B cell (primary cell): ENCODE measurements around the gene SLC22A15. TPM values are rescaled to one million over a fixed set of nuclear protein-coding genes. Genes with fewer than 3 reads are reported as not detected.

Source experiments
- ATAC-seq: fragments of 200-7000 bp; cut with Tn5 transposase; one replicate; pipeline ENCODE4 v1.10.0; 2021; ENCODE audit warnings: low read depth, mild to moderate bottlenecking, moderate number of reproducible peaks, moderate library complexity
- CTCF ChIA-PET: fragments of 350-600 bp; sonication (Branson Sonifier 250); formaldehyde crosslinking; loops from one replicate; lab custom pipeline; 2021; ENCODE audit warnings: antibody characterized with exemption, inconsistent platforms; lab: Charles Lee
- POLR2A ChIA-PET: fragments of 350-600 bp; sonication (Branson Sonifier 250); formaldehyde crosslinking; loops from one replicate; lab custom pipeline; 2021; ENCODE audit warnings: antibody characterized with exemption; lab: Charles Lee
- DNase-seq: peaks from one replicate; pipeline ENCODE4 v3.0.0; 2013
- H2AFZ ChIP-seq: 2 replicates; pipeline ENCODE4 v1.6.1; 2012; ENCODE audit warnings: mild to moderate bottlenecking, low read depth, low read length; ENCODE audit not compliant: insufficient read depth, poor library complexity, severe bottlenecking
- H3K27ac ChIP-seq, 2 donors: 1 replicate in 1 of 2; 2 replicates in 1 of 2; pipeline ENCODE4 v1.5.1; 2012 to 2013; ENCODE audit warnings: low read length in 2 of 2, mild to moderate bottlenecking in 2 of 2, moderate library complexity in 1 of 2
- H3K27me3 ChIP-seq, 4 experiments: fragments of 200-600 bp in 1 of 4; sonication (generic) in 1 of 4; replicated peaks in 1 of 4; 1 replicate in 2 of 4; 2 replicates in 2 of 4; pipeline versions ENCODE4 v1.6.1 to v1.7.0; 2013 to 2016; ENCODE audit warnings: low read length in 3 of 4, mild to moderate bottlenecking in 2 of 4, mixed read lengths in 1 of 4, moderate library complexity in 1 of 4; ENCODE audit not compliant: insufficient read depth in 4 of 4, control insufficient read depth in 3 of 4; ENCODE audit errors: control extremely low read depth in 1 of 4
- H3K36me3 ChIP-seq, 2 experiments: replicated peaks in 1 of 2; 1 replicate in 1 of 2; 2 replicates in 1 of 2; pipeline versions ENCODE4 v1.6.1 to v1.7.1; 2013; ENCODE audit warnings: low read length in 1 of 2; ENCODE audit not compliant: insufficient read depth in 2 of 2, control insufficient read depth in 1 of 2; ENCODE audit errors: control extremely low read depth in 1 of 2, extremely low read depth in 1 of 2
- H3K4me1 ChIP-seq, 2 donors: fragments of 200-600 bp in 1 of 2; sonication (generic) in 1 of 2; 1 replicate in 1 of 2; 2 replicates in 1 of 2; pipeline versions ENCODE4 v1.5.1 to v1.6.1; 2013 to 2017; ENCODE audit warnings: low read length in 2 of 2; ENCODE audit not compliant: control insufficient read depth in 2 of 2, insufficient read depth in 2 of 2
- H3K4me2 ChIP-seq: replicated peaks from 2 replicates; pipeline ENCODE3; 2012; ENCODE audit warnings: mild to moderate bottlenecking, low read depth, low read length; ENCODE audit not compliant: poor library complexity, severe bottlenecking
- H3K4me3 ChIP-seq, 5 experiments: fragments of 200-600 bp in 1 of 5; sonication (generic) in 1 of 5; 1 replicate in 3 of 5; 2 replicates in 2 of 5; pipeline versions ENCODE4 v1.5.1 to v1.7.0; 2011 to 2016; ENCODE audit warnings: low read length in 4 of 5, mild to moderate bottlenecking in 4 of 5, low read depth in 2 of 5, control low read depth in 1 of 5, moderate library complexity in 1 of 5; ENCODE audit not compliant: insufficient read depth in 1 of 5; ENCODE audit errors: control extremely low read depth in 1 of 5, extremely low read depth in 1 of 5
- H3K79me2 ChIP-seq: fragments of 200-600 bp; sonication (generic); one replicate; pipeline ENCODE4 v1.6.0; 2016; ENCODE audit warnings: low read length; ENCODE audit not compliant: control insufficient read depth, insufficient read depth
- H3K9ac ChIP-seq: fragments of 200-600 bp; sonication (generic); 2 replicates; pipeline ENCODE4 v1.6.1; 2017; ENCODE audit warnings: mild to moderate bottlenecking, low read length, moderate library complexity
- H3K9me3 ChIP-seq, 3 donors: one replicate each; pipeline versions ENCODE4 v1.6.1 to v1.7.1; 2013; ENCODE audit warnings: low read length in 2 of 3; ENCODE audit not compliant: control insufficient read depth in 2 of 3, insufficient read depth in 1 of 3; ENCODE audit errors: control extremely low read depth in 1 of 3
- H4K20me1 ChIP-seq: 2 replicates; pipeline ENCODE4 v1.6.0; 2012; ENCODE audit warnings: mild to moderate bottlenecking, low read length; ENCODE audit not compliant: insufficient read depth, control insufficient read depth, poor library complexity, severe bottlenecking
- H3K27ac Mint-ChIP-seq: one replicate; pipeline ENCODE4 v1.8.0; 2021; ENCODE audit warnings: mixed read lengths
- H3K27me3 Mint-ChIP-seq: one replicate; pipeline ENCODE4 v1.8.0; 2021; ENCODE audit warnings: mixed read lengths
- H3K4me1 Mint-ChIP-seq: one replicate; pipeline ENCODE4 v1.8.0; 2021; ENCODE audit warnings: mixed read lengths
- H3K4me3 Mint-ChIP-seq: one replicate; pipeline ENCODE4 v1.8.0; 2021; ENCODE audit warnings: mixed read lengths
- H3K9me3 Mint-ChIP-seq: one replicate; pipeline ENCODE4 v1.8.0; 2022; ENCODE audit warnings: mixed read lengths; ENCODE audit not compliant: insufficient read depth
- CTCF ChIP-seq: fragments of 200-600 bp; IDR thresholded peaks from one replicate; pipeline ENCODE4 v1.8.0; 2022; ENCODE audit warnings: antibody characterized with exemption, mild to moderate bottlenecking
- EZH2 ChIP-seq: IDR thresholded peaks from 2 replicates; pipeline ENCODE4 v1.6.1; 2012; ENCODE audit warnings: borderline replicate concordance, low read depth, mild to moderate bottlenecking, moderate library complexity, low read length; ENCODE audit not compliant: insufficient read depth, poor library complexity, severe bottlenecking
- WGBS: methylation state at CpG from one replicate; pipeline ENCODE4 v1.1.5; 2013; ENCODE audit warnings: missing lambda C conversion rate; ENCODE audit not compliant: insufficient coverage; 5-methylcytosine and 5-hydroxymethylcytosine counted together
- intact Hi-C: fragments of 100-400 bp; cut with micrococcal nuclease; formaldehyde crosslinking; loops from one replicate; pipeline ENCODE4 v1.10.0; 2022
- polyA plus RNA-seq: library from polyadenylated mRNA; depleted of rRNA; stranded (reverse); fragments of >200 nt; gene quantifications from 2 replicates; pipeline ENCODE4 v1.2.3, GENCODE V29; 2012
- total RNA-seq, 2 donors: library from RNA; stranded (reverse); fragments of 120-200 nt in 1 of 2; gene quantifications; 1 replicate in 1 of 2; 2 replicates in 1 of 2; pipeline versions ENCODE4 v1.2.3 to v1.2.4, GENCODE V29; 2013 to 2022

Gene SLC22A15
- total and polyA plus RNA-seq, 2 donors (not counting 1 experiment from before 2014, with no cell fraction given), result 3.9 to 7.5 TPM

GRCh38 chr1:116113615-116114014 is 137.3 kb downstream of the SLC22A15 start:
- H3K9ac ChIP-seq, result no peak overlapping the region
- H3K4me1 Mint-ChIP-seq, result no peaks in the 10 kb centered on the region
- no peak for DNase-seq
- no peaks in the 10 kb centered on the region for H3K9me3 ChIP-seq
- H3K36me3 ChIP-seq, result no peaks in the 10 kb centered on the region
- no peak overlapping the region for H3K4me3 ChIP-seq
- no peaks in the 10 kb centered on the region for H3K9me3 Mint-ChIP-seq
- TF ChIP-seq EZH2 (no peak), CTCF (no peak)
- no peak for ATAC-seq
- intact Hi-C loops, result no loop called here
- no peaks in the 10 kb centered on the region for H3K4me1 ChIP-seq
- H3K27ac Mint-ChIP-seq, result no peak overlapping the region
- ChIA-PET POLR2A (no interaction called here), CTCF (no interaction called here)
- H3K79me2 ChIP-seq, result no peaks in the 10 kb centered on the region
- no peak overlapping the region for H3K27ac ChIP-seq
- H2AFZ ChIP-seq, result no peak overlapping the region
- H3K4me2 ChIP-seq, result no peak overlapping the region
- H3K27me3 ChIP-seq, result peaks cover 0 to 11% (median 2%) of the 10 kb centered on the region in 4 experiments
- peaks cover 18% of the 10 kb centered on the region for H3K27me3 Mint-ChIP-seq
- no peak overlapping the region for H3K4me3 Mint-ChIP-seq
- H4K20me1 ChIP-seq, result no peaks in the 10 kb centered on the region
- 73% methylated on average over 4 of the region's 7 CpGs for WGBS

DNA sequence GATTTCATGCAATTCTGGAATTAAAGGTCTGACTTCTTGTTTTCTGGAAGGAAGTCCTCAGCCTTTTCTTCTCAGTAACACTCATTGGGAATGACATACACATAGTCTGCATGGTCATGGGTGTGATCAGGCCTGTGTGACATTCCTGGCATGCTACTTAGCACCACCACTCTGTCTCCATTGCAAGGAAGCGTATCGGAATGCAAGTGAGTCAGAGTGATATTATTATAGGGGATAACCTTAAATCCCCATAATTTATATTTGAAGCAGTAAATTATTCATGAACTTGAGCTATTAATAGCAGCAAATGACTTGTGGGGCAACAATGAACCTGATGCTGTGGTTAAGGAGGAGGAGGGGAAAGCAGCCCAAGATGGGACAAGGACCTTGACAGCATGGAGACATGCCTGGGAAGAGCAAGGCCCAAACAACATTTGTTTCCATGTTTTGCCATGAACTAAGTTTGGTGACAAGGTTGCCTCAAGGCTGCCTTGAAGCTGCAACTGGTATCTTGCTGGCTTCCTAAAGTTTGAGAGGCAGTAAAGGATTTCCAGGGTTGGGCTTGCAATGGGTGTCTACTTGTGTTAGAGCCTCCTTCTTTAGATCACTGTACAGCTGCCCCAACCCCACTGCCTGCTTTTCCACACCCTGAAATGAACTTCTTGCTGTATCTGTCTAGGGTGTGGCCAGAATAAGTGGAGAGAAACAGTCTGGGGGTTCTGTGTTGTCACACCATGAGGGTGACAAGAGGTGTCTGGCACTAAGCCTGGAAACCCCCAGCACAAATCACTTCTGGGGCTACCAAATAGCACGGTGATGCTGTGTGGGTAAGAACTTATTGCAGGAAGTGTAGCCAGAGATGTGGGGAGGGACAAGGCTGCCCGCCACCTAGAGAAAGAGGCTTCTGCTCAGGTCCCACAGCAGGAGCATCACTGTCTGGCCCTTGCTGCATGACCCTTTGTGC is 139.4 kb downstream of the SLC22A15 start:
- Mint-ChIP-seq H3K4me1 (no peaks in the 10 kb centered on the region), H3K27ac (no peak overlapping the region), H3K27me3 (peaks cover 24% of the 10 kb centered on the region), H3K9me3 (no peaks in the 10 kb centered on the region), H3K4me3 (no peak overlapping the region)
- 100% methylated on average over 1 of the region's 4 CpGs for WGBS
- CTCF ChIA-PET, result no interaction called here
- Histone ChIP-seq H3K27ac (no peak overlapping the region), H2AFZ (no peak overlapping the region), H3K79me2 (no peaks in the 10 kb centered on the region), H3K4me1 (no peaks in the 10 kb centered on the region), H4K20me1 (no peaks in the 10 kb centered on the region), H3K4me3 (no peak overlapping the region), H3K9ac (no peak overlapping the region), H3K4me2 (no peak overlapping the region), H3K27me3 (peaks cover 0 to 11% (median 2%) of the 10 kb centered on the region in 4 experiments), H3K36me3 (no peaks in the 10 kb centered on the region), H3K9me3 (no peaks in the 10 kb centered on the region)
- no peak for DNase-seq
- POLR2A ChIA-PET, result no interaction called here
- ATAC-seq, result no peak
- intact Hi-C loops, result no loop called here
- TF ChIP-seq CTCF (no peak), EZH2 (no peak)
